ENCODE measurements around the gene NKAIN2. TPM values are rescaled to one million over a fixed set of nuclear protein-coding genes. Genes with fewer than 3 reads are reported as not detected.

Gene NKAIN2
- total RNA-seq, 2 donors from 2014 or later: not detected

- H3K9me3 Mint-ChIP-seq: no peaks in the 10 kb centered on the region
- H3K36me3 Mint-ChIP-seq (ENCODE audit: low read depth): no peaks in the 10 kb centered on the region
- ATAC-seq (replicated peaks): no peak
- H3K27ac Mint-ChIP-seq: no peak overlapping the region
- H3K27me3 Mint-ChIP-seq: no peaks in the 10 kb centered on the region
- H3K4me3 Mint-ChIP-seq: no peak overlapping the region
- H3K4me1 Mint-ChIP-seq: no peaks in the 10 kb centered on the region
These were observed 225.9 kb downstream of the NKAIN2 start for GRCh38 chr6:124029567-124029966.

GRCh38 chr6:124033501-124033900, 229.8 kb downstream of the NKAIN2 start:
- H3K27me3 Mint-ChIP-seq: no peaks in the 10 kb centered on the region
- no peak overlapping the region for H3K27ac Mint-ChIP-seq
- H3K9me3 Mint-ChIP-seq: peaks cover 6% of the 10 kb centered on the region
- H3K4me3 Mint-ChIP-seq: no peak overlapping the region
- no peak for ATAC-seq (replicated peaks)
- H3K4me1 Mint-ChIP-seq: no peaks in the 10 kb centered on the region
- no peaks in the 10 kb centered on the region for H3K36me3 Mint-ChIP-seq (ENCODE audit: low read depth)

DNA sequence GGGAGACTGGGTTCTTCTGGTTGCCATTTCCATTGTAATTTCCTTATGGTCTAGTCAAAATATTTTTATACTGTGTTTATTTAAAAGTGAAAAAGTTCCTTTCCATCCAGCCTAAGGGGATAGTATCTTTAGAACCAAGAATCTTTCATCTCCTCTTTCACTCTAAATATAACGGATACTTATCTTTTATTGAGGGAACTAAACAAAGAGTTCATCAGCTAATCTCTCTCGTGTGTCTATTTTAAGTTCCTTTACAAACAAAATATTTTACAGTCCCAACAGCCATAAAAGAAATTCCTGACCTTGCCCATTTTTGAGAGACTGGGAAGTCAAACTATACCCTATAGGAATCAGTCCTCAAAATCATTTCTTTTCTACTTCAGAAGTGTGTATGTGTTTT, 232.7 kb downstream of the NKAIN2 start:
- peaks cover 6% of the 10 kb centered on the region for H3K9me3 Mint-ChIP-seq
- H3K27ac Mint-ChIP-seq: no peak overlapping the region
- H3K4me1 Mint-ChIP-seq: no peaks in the 10 kb centered on the region
- H3K36me3 Mint-ChIP-seq (ENCODE audit: low read depth): no peaks in the 10 kb centered on the region
- no peak for ATAC-seq (replicated peaks)
- H3K4me3 Mint-ChIP-seq: no peak overlapping the region
- no peaks in the 10 kb centered on the region for H3K27me3 Mint-ChIP-seq

DNA sequence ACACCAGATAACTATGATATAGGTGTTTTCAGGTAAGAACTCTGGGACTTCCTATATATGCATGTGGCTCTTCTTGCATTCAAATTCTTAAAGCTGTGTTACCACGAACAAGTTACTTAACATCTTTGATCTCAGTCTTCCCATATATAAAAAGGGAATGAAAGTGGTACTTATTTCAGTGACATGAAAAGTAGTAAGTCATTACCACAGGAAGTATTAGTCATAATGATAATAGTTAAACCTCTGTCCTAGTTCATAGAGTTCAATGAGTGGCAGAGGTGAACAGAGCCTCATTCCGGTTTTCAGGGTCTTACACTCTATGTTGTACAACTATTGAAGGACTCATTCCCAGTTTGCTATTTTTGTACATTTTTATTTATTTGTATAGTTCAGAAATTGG, 237.0 kb downstream of the NKAIN2 start:
- no peak overlapping the region for H3K4me3 Mint-ChIP-seq
- no peak overlapping the region for H3K27ac Mint-ChIP-seq
- ATAC-seq (replicated peaks): no peak
- no peaks in the 10 kb centered on the region for H3K36me3 Mint-ChIP-seq (ENCODE audit: low read depth)
- peaks cover 6% of the 10 kb centered on the region for H3K9me3 Mint-ChIP-seq
- H3K4me1 Mint-ChIP-seq: no peaks in the 10 kb centered on the region
- H3K27me3 Mint-ChIP-seq: no peaks in the 10 kb centered on the region

GRCh38 chr6:124052120-124052519, 248.5 kb downstream of the NKAIN2 start:
- Mint-ChIP-seq H3K4me3 (no peak overlapping the region), H3K36me3 (ENCODE audit: low read depth) (no peaks in the 10 kb centered on the region), H3K4me1 (no peaks in the 10 kb centered on the region), H3K9me3 (peaks cover 4% of the 10 kb centered on the region), H3K27ac (no peak overlapping the region), H3K27me3 (no peaks in the 10 kb centered on the region)
- no peak for ATAC-seq (replicated peaks)

GRCh38 chr6:124053315-124053714, 249.7 kb downstream of the NKAIN2 start:
- ATAC-seq (replicated peaks): no peak
- Mint-ChIP-seq H3K4me3 (no peak overlapping the region), H3K9me3 (peaks cover 4% of the 10 kb centered on the region), H3K27ac (no peak overlapping the region), H3K36me3 (ENCODE audit: low read depth) (no peaks in the 10 kb centered on the region), H3K27me3 (no peaks in the 10 kb centered on the region), H3K4me1 (no peaks in the 10 kb centered on the region)

DNA sequence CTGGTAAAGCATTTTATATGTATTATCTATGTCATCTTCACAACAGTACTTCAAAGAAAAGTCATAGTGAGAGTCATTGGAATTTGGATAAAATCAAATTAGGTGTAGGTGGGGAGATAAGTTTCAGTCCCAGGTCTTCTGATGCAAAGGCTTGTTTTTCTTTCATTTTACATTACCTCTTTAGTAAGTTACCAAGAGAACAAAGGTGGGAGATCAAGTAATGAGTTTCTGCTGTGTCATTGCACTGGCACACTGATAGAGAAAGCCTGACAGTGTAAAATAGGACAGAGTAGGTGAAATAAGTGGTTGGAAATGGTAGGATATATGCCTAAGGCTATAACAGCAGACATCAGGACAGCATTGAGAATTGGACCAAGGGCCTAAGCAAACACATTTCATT, 250.4 kb downstream of the NKAIN2 start:
- no peak overlapping the region for H3K4me3 Mint-ChIP-seq
- H3K27me3 Mint-ChIP-seq: no peaks in the 10 kb centered on the region
- peaks cover 4% of the 10 kb centered on the region for H3K9me3 Mint-ChIP-seq
- no peak for ATAC-seq (replicated peaks)
- H3K36me3 Mint-ChIP-seq (ENCODE audit: low read depth): no peaks in the 10 kb centered on the region
- no peaks in the 10 kb centered on the region for H3K4me1 Mint-ChIP-seq
- H3K27ac Mint-ChIP-seq: no peak overlapping the region

GRCh38 chr6:124055395-124055794, 251.7 kb downstream of the NKAIN2 start:
- H3K27ac Mint-ChIP-seq: no peak overlapping the region
- H3K4me1 Mint-ChIP-seq: no peaks in the 10 kb centered on the region
- H3K27me3 Mint-ChIP-seq: no peaks in the 10 kb centered on the region
- peaks cover 12% of the 10 kb centered on the region for H3K9me3 Mint-ChIP-seq
- no peaks in the 10 kb centered on the region for H3K36me3 Mint-ChIP-seq (ENCODE audit: low read depth)
- H3K4me3 Mint-ChIP-seq: no peak overlapping the region
- ATAC-seq (replicated peaks): no peak

DNA sequence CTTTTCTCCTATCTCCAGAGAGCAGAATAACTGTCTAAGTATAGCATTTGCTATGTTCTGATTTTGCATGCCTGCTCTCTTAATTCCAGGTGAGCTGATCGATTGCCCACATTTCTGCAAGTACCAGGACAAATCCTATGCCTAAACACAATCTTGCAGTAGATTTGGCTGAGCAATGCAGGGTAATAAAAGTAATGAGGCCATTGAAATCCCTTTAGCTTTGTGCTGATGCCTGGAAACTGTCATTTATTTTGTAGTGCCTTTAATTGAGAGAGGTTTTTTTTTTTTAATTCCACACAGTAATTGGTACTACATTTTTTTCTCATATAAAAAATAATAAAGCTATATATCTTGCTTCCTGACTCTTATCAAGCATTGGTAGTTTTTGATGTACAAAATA, 252.3 kb downstream of the NKAIN2 start:
- Mint-ChIP-seq H3K9me3 (peaks cover 12% of the 10 kb centered on the region), H3K36me3 (ENCODE audit: low read depth) (no peaks in the 10 kb centered on the region), H3K27me3 (no peaks in the 10 kb centered on the region), H3K4me3 (no peak overlapping the region), H3K4me1 (no peaks in the 10 kb centered on the region), H3K27ac (no peak overlapping the region)
- ATAC-seq (replicated peaks): no peak

- Mint-ChIP-seq H3K4me1 (no peaks in the 10 kb centered on the region), H3K27me3 (no peaks in the 10 kb centered on the region), H3K4me3 (no peak overlapping the region), H3K36me3 (ENCODE audit: low read depth) (no peaks in the 10 kb centered on the region), H3K9me3 (peaks cover 12% of the 10 kb centered on the region), H3K27ac (no peak overlapping the region)
- no peak for ATAC-seq (replicated peaks)
These were observed 253.0 kb downstream of the NKAIN2 start for GRCh38 chr6:124056407-124057334.

DNA sequence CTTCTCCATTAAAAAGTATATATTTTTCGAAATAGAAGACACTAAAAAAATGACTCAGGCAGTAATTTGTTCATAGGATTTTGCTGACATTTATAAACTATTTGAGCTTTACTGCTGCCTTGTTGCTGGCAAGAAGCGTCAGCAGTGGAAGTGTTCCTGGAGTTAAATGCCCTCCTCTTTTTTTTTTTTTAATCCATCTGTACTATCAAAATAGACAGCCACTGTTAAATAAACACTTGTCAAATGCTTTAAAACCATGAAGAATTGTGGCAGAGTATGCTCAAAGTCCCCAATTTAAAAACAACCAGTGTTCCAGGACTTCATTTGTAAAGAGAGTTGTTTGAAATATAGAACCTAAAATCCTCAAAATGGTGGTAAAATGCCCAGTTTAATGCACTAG, 253.8 kb downstream of the NKAIN2 start:
- H3K27me3 Mint-ChIP-seq: no peaks in the 10 kb centered on the region
- no peak for ATAC-seq (replicated peaks)
- no peaks in the 10 kb centered on the region for H3K36me3 Mint-ChIP-seq (ENCODE audit: low read depth)
- H3K27ac Mint-ChIP-seq: no peak overlapping the region
- H3K4me3 Mint-ChIP-seq: no peak overlapping the region
- H3K4me1 Mint-ChIP-seq: no peaks in the 10 kb centered on the region
- peaks cover 12% of the 10 kb centered on the region for H3K9me3 Mint-ChIP-seq

- Mint-ChIP-seq H3K27ac (no peak overlapping the region), H3K27me3 (no peaks in the 10 kb centered on the region), H3K36me3 (ENCODE audit: low read depth) (no peaks in the 10 kb centered on the region), H3K9me3 (peaks cover 8% of the 10 kb centered on the region), H3K4me1 (no peaks in the 10 kb centered on the region), H3K4me3 (no peak overlapping the region)
- no peak for ATAC-seq (replicated peaks)
These were observed 260.9 kb downstream of the NKAIN2 start for GRCh38 chr6:124064317-124065113.

- no peaks in the 10 kb centered on the region for H3K36me3 Mint-ChIP-seq (ENCODE audit: low read depth)
- H3K27me3 Mint-ChIP-seq: no peaks in the 10 kb centered on the region
- no peak for ATAC-seq (replicated peaks)
- H3K4me3 Mint-ChIP-seq: no peak overlapping the region
- peaks cover 8% of the 10 kb centered on the region for H3K9me3 Mint-ChIP-seq
- no peak overlapping the region for H3K27ac Mint-ChIP-seq
- H3K4me1 Mint-ChIP-seq: no peaks in the 10 kb centered on the region
These were observed 262.6 kb downstream of the NKAIN2 start for GRCh38 chr6:124066269-124066668.

- Mint-ChIP-seq H3K4me1 (no peaks in the 10 kb centered on the region), H3K27ac (no peak overlapping the region)
These were observed 263.4 kb downstream of the NKAIN2 start for GRCh38 chr6:124066946-124067552.

More at GRCh38 chr6:124066946-124067552, 263.4 kb downstream of the NKAIN2 start:
- peaks cover 8% of the 10 kb centered on the region for H3K9me3 Mint-ChIP-seq
- no peaks in the 10 kb centered on the region for H3K27me3 Mint-ChIP-seq
- no peak for ATAC-seq (replicated peaks)
- H3K4me3 Mint-ChIP-seq: no peak overlapping the region
- H3K36me3 Mint-ChIP-seq (ENCODE audit: low read depth): no peaks in the 10 kb centered on the region

All from activated T-helper 17 cell treated with anti-CD3 and anti-CD28 coated beads, Interleukin-2, amount 50 U/mL, for 72 hours (primary cell).